ENCODE results near the gene SULF2.

The SULF2 gene

DNA sequence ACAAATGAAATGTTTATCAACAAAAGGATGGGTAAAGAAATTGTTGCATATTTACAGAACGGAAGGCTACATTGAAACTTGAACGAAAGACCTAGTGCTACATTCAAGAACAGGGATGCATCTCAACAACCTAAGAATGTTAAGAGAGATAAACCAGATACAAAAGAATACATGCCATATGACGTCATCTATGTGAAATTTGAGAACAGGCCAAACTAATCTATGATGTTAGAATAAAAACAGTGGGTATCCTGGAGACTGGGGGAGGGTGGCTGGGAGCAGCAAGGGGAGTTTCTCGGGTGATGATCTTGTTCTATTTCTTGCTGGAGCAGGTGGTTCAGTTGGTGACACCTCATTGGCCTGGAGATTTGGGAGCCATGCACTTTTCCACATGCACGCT lies 81.5 kb downstream of the SULF2 start:
- Histone ChIP-seq H3K4me3 (ENCODE audit: insufficient read depth, low read depth, low read length, poor library complexity, severe bottlenecking) (no peak overlapping the region), H3K9me3 (ENCODE audit: control insufficient read depth, low read length) (no peaks in the 10 kb centered on the region), H3K36me3 (ENCODE audit: control insufficient read depth, insufficient read depth, low read length) (no peaks in the 10 kb centered on the region), H3K27ac (ENCODE audit: insufficient read depth, low read length, poor library complexity, severe bottlenecking) (no peak overlapping the region), H3K27me3 (replicated peaks; ENCODE audit: control insufficient read depth, insufficient read depth, low read length, poor library complexity, severe bottlenecking) (no peaks in the 10 kb centered on the region), H3K4me1 (ENCODE audit: control insufficient read depth, insufficient read depth, low read length, poor library complexity, severe bottlenecking) (no peaks in the 10 kb centered on the region)
- no peak for DNase-seq

GRCh38 chr20:47701612-47702011 lies 83.7 kb downstream of the SULF2 start:
- Histone ChIP-seq H3K27me3 (replicated peaks; ENCODE audit: control insufficient read depth, insufficient read depth, low read length, poor library complexity, severe bottlenecking) (no peaks in the 10 kb centered on the region), H3K36me3 (ENCODE audit: control insufficient read depth, insufficient read depth, low read length) (no peaks in the 10 kb centered on the region), H3K27ac (ENCODE audit: insufficient read depth, low read length, poor library complexity, severe bottlenecking) (no peak overlapping the region), H3K4me3 (ENCODE audit: insufficient read depth, low read depth, low read length, poor library complexity, severe bottlenecking) (no peak overlapping the region), H3K4me1 (ENCODE audit: control insufficient read depth, insufficient read depth, low read length, poor library complexity, severe bottlenecking) (no peaks in the 10 kb centered on the region), H3K9me3 (ENCODE audit: control insufficient read depth, low read length) (no peaks in the 10 kb centered on the region)
- no peak for DNase-seq

- Histone ChIP-seq H3K9me3 (ENCODE audit: control insufficient read depth, low read length) (no peaks in the 10 kb centered on the region), H3K27me3 (replicated peaks; ENCODE audit: control insufficient read depth, insufficient read depth, low read length, poor library complexity, severe bottlenecking) (no peaks in the 10 kb centered on the region), H3K4me3 (ENCODE audit: insufficient read depth, low read depth, low read length, poor library complexity, severe bottlenecking) (no peak overlapping the region), H3K4me1 (ENCODE audit: control insufficient read depth, insufficient read depth, low read length, poor library complexity, severe bottlenecking) (no peaks in the 10 kb centered on the region), H3K27ac (ENCODE audit: insufficient read depth, low read length, poor library complexity, severe bottlenecking) (no peak overlapping the region), H3K36me3 (ENCODE audit: control insufficient read depth, insufficient read depth, low read length) (no peaks in the 10 kb centered on the region)
- no peak for DNase-seq
Measured at GRCh38 chr20:47700327-47700726, 85.0 kb downstream of the SULF2 start.

GRCh38 chr20:47699818-47700217 lies 85.5 kb downstream of the SULF2 start:
- no peaks in the 10 kb centered on the region for H3K27me3 ChIP-seq (replicated peaks; ENCODE audit: control insufficient read depth, insufficient read depth, low read length, poor library complexity, severe bottlenecking)
- H3K36me3 ChIP-seq (ENCODE audit: control insufficient read depth, insufficient read depth, low read length): no peaks in the 10 kb centered on the region
- no peaks in the 10 kb centered on the region for H3K4me1 ChIP-seq (ENCODE audit: control insufficient read depth, insufficient read depth, low read length, poor library complexity, severe bottlenecking)
- no peaks in the 10 kb centered on the region for H3K9me3 ChIP-seq (ENCODE audit: control insufficient read depth, low read length)
- no peak for DNase-seq
- no peak overlapping the region for H3K27ac ChIP-seq (ENCODE audit: insufficient read depth, low read length, poor library complexity, severe bottlenecking)
- no peak overlapping the region for H3K4me3 ChIP-seq (ENCODE audit: insufficient read depth, low read depth, low read length, poor library complexity, severe bottlenecking)

DNA sequence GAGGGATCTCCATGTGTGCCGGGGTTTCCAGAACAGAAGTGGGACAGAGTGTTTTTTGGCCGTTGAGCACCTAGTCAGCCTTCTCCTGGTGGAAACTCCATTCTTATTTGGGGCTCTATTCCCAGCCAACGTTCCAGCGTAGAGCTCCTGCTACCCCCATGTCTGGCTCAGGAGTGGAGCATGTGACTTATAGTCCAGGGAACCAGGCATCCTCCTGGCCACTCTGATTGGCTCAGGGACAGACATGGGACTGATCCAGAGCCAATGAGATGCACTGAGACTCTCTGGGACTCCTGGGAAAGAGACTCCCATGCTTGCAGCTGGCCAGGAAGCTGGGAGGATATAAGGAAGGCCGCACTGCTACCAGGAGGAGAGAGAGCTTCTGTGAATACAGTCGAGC lies 87.1 kb downstream of the SULF2 start:
- Histone ChIP-seq H3K4me3 (ENCODE audit: insufficient read depth, low read depth, low read length, poor library complexity, severe bottlenecking) (no peak overlapping the region), H3K9me3 (ENCODE audit: control insufficient read depth, low read length) (no peaks in the 10 kb centered on the region), H3K27me3 (replicated peaks; ENCODE audit: control insufficient read depth, insufficient read depth, low read length, poor library complexity, severe bottlenecking) (no peaks in the 10 kb centered on the region), H3K36me3 (ENCODE audit: control insufficient read depth, insufficient read depth, low read length) (no peaks in the 10 kb centered on the region), H3K4me1 (ENCODE audit: control insufficient read depth, insufficient read depth, low read length, poor library complexity, severe bottlenecking) (no peaks in the 10 kb centered on the region), H3K27ac (ENCODE audit: insufficient read depth, low read length, poor library complexity, severe bottlenecking) (no peak overlapping the region)
- no peak for DNase-seq

GRCh38 chr20:47696856-47697255 lies 88.4 kb downstream of the SULF2 start:
- H3K27ac ChIP-seq (ENCODE audit: insufficient read depth, low read length, poor library complexity, severe bottlenecking): no peak overlapping the region
- H3K4me3 ChIP-seq (ENCODE audit: insufficient read depth, low read depth, low read length, poor library complexity, severe bottlenecking): no peak overlapping the region
- H3K9me3 ChIP-seq (ENCODE audit: control insufficient read depth, low read length): no peaks in the 10 kb centered on the region
- no peaks in the 10 kb centered on the region for H3K4me1 ChIP-seq (ENCODE audit: control insufficient read depth, insufficient read depth, low read length, poor library complexity, severe bottlenecking)
- H3K27me3 ChIP-seq (replicated peaks; ENCODE audit: control insufficient read depth, insufficient read depth, low read length, poor library complexity, severe bottlenecking): no peaks in the 10 kb centered on the region
- DNase-seq: no peak
- H3K36me3 ChIP-seq (ENCODE audit: control insufficient read depth, insufficient read depth, low read length): no peaks in the 10 kb centered on the region

- H3K9me3 ChIP-seq (ENCODE audit: control insufficient read depth, low read length): no peaks in the 10 kb centered on the region
- no peak overlapping the region for H3K4me3 ChIP-seq (ENCODE audit: insufficient read depth, low read depth, low read length, poor library complexity, severe bottlenecking)
- no peaks in the 10 kb centered on the region for H3K4me1 ChIP-seq (ENCODE audit: control insufficient read depth, insufficient read depth, low read length, poor library complexity, severe bottlenecking)
- no peaks in the 10 kb centered on the region for H3K36me3 ChIP-seq (ENCODE audit: control insufficient read depth, insufficient read depth, low read length)
- H3K27me3 ChIP-seq (replicated peaks; ENCODE audit: control insufficient read depth, insufficient read depth, low read length, poor library complexity, severe bottlenecking): no peaks in the 10 kb centered on the region
- no peak overlapping the region for H3K27ac ChIP-seq (ENCODE audit: insufficient read depth, low read length, poor library complexity, severe bottlenecking)
- DNase-seq: no peak
Measured at GRCh38 chr20:47694021-47694818, 91.1 kb downstream of the SULF2 start.

- Histone ChIP-seq H3K4me3 (ENCODE audit: insufficient read depth, low read depth, low read length, poor library complexity, severe bottlenecking) (no peak overlapping the region), H3K27me3 (replicated peaks; ENCODE audit: control insufficient read depth, insufficient read depth, low read length, poor library complexity, severe bottlenecking) (no peaks in the 10 kb centered on the region), H3K36me3 (ENCODE audit: control insufficient read depth, insufficient read depth, low read length) (no peaks in the 10 kb centered on the region), H3K9me3 (ENCODE audit: control insufficient read depth, low read length) (no peaks in the 10 kb centered on the region), H3K27ac (ENCODE audit: insufficient read depth, low read length, poor library complexity, severe bottlenecking) (no peak overlapping the region), H3K4me1 (ENCODE audit: control insufficient read depth, insufficient read depth, low read length, poor library complexity, severe bottlenecking) (no peaks in the 10 kb centered on the region)
- DNase-seq: no peak
Measured at GRCh38 chr20:47691625-47692024, 93.7 kb downstream of the SULF2 start.

DNA sequence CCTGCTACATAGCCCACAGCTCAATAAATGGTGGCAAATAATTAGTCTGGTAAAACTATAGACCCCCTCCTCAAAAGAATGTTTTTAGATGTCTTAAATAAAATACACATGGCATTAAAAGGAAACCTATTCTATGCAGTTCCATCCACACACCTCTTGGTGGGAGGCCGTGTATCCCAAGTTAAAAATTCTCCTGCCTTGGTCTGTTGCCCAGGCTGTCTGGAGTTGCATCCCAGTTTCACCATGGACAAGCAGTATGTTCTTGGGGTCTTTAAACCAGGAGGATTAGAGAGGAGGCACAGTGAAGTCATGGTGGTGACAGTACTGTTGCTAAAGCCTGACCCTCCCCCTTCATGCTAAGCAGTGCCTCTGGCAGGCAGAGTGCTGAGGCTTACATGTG lies 95.5 kb downstream of the SULF2 start:
- Histone ChIP-seq H3K36me3 (ENCODE audit: control insufficient read depth, insufficient read depth, low read length) (no peaks in the 10 kb centered on the region), H3K9me3 (ENCODE audit: control insufficient read depth, low read length) (no peaks in the 10 kb centered on the region), H3K27ac (ENCODE audit: insufficient read depth, low read length, poor library complexity, severe bottlenecking) (no peak overlapping the region), H3K4me1 (ENCODE audit: control insufficient read depth, insufficient read depth, low read length, poor library complexity, severe bottlenecking) (no peaks in the 10 kb centered on the region), H3K4me3 (ENCODE audit: insufficient read depth, low read depth, low read length, poor library complexity, severe bottlenecking) (no peak overlapping the region), H3K27me3 (replicated peaks; ENCODE audit: control insufficient read depth, insufficient read depth, low read length, poor library complexity, severe bottlenecking) (no peaks in the 10 kb centered on the region)
- no peak for DNase-seq

DNA sequence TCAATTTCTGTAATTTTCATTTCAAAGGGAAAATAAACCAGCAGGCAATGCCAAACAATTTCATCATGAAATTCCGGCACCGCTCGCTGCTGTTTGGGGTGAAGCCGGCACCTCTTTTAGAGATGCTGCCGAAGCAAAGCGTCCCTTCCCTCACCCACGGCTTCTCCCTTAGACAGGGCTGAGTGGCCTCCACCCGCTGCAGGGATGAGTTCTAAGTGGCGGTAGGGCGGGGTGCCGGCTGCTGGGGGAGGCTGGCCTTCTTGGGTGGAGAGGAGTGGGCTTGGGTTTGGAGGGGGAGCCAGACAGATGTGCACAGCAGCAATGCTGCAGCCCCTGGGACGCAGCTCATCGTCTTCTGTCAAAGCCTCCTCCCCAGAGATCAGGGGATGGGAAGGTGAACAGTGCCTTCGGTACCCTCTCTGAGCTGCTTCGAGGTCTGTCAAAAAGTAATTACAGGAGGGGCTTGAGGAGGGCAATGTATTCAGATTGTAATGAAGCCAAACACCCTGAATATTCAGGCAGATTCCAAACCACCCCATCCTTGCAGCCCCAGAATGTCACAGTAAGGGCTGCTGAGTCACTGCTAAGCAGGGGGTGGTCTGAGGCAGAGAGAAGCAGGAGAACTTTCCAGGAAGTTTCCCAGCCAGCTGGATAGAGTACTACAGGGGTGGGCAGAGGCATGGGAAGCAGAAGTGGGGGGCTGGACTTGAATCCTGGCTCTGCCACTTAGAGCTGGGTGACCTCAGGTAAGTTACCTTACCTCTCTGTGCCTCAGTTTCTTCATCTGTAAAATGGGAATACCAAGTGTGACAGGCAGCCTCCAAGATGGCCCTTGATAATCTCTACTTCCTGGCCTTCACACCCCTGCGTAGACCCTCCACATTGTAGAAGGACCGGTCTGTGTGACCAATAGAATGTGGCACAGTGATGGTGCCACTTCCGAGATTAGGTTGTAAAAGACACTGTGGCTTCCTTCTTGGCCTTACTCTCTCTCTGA lies 96.6 kb downstream of the SULF2 start:
- Histone ChIP-seq H3K4me3 (ENCODE audit: insufficient read depth, low read depth, low read length, poor library complexity, severe bottlenecking) (no peak overlapping the region), H3K27me3 (replicated peaks; ENCODE audit: control insufficient read depth, insufficient read depth, low read length, poor library complexity, severe bottlenecking) (no peaks in the 10 kb centered on the region), H3K36me3 (ENCODE audit: control insufficient read depth, insufficient read depth, low read length) (no peaks in the 10 kb centered on the region), H3K4me1 (ENCODE audit: control insufficient read depth, insufficient read depth, low read length, poor library complexity, severe bottlenecking) (no peaks in the 10 kb centered on the region), H3K9me3 (ENCODE audit: control insufficient read depth, low read length) (no peaks in the 10 kb centered on the region), H3K27ac (ENCODE audit: insufficient read depth, low read length, poor library complexity, severe bottlenecking) (no peak overlapping the region)
- no peak for DNase-seq

All from effector memory CD4-positive, alpha-beta T cell (primary cell).